Gastroesophageal sphincter (tissue), 4 donors: ENCODE measurements around the gene MRPL14. TPM values are rescaled to one million over a fixed set of nuclear protein-coding genes. Genes with fewer than 3 reads are reported as not detected.

Experiments used
- ATAC-seq: fragments of 150-250 bp; one replicate; pipeline ENCODE4 v1.9.1; 2016; ENCODE audit warnings: mild to moderate bottlenecking, moderate library complexity
- H3K27ac ChIP-seq, 4 donors: fragments of 200-600 bp; sonication (generic) in 3 of 4; 1 replicate in 3 of 4; 2 replicates in 1 of 4; pipeline ENCODE4 v1.5.1; 2016 to 2019
- H3K27me3 ChIP-seq: fragments of 200-600 bp; sonication (generic); one replicate; pipeline ENCODE4 v1.5.1; 2019
- H3K36me3 ChIP-seq, 2 donors: fragments of 200-600 bp; sonication (generic); one replicate each; pipeline ENCODE4 v1.5.1; 2019; ENCODE audit warnings: control low read depth in 1 of 2
- H3K4me1 ChIP-seq, 3 donors: fragments of 200-600 bp; sonication (generic); 1 replicate in 2 of 3; 2 replicates in 1 of 3; pipeline ENCODE4 v1.5.1; 2016 to 2019; ENCODE audit warnings: control low read depth in 2 of 3
- H3K4me3 ChIP-seq, 2 donors: fragments of 200-600 bp; sonication (generic); one replicate each; pipeline ENCODE4 v1.5.1; 2019; ENCODE audit warnings: mild to moderate bottlenecking in 1 of 2, moderate library complexity in 1 of 2
- H3K9me3 ChIP-seq, 3 donors: fragments of 200-600 bp; sonication (generic); one replicate each; pipeline ENCODE4 v1.5.1; 2017 to 2019; ENCODE audit warnings: control low read depth in 2 of 3
- EP300 ChIP-seq: sonication (generic); formaldehyde crosslinking; IDR thresholded peaks from one replicate; pipeline ENCODE4 v1.6.1; 2017; ENCODE audit warnings: antibody characterized with exemption, mild to moderate bottlenecking
- POLR2A ChIP-seq, 2 donors: fragments of 450-650 bp; IDR thresholded peaks; one replicate each; pipeline ENCODE4 v1.6.1; 2017; ENCODE audit warnings: antibody characterized with exemption in 2 of 2, mild to moderate bottlenecking in 2 of 2, moderate library complexity in 1 of 2
- POLR2AphosphoS5 ChIP-seq: sonication (generic); formaldehyde crosslinking; IDR thresholded peaks from one replicate; pipeline ENCODE4 v1.6.1; 2017; ENCODE audit warnings: antibody characterized with exemption
- WGBS, 2 donors: methylation state at CpG; one replicate each; pipeline ENCODE4 v1.1.5; 2018; ENCODE audit warnings: low coverage in 1 of 2; 5-methylcytosine and 5-hydroxymethylcytosine counted together
- total RNA-seq, 4 donors: library from RNA; depleted of rRNA; stranded (reverse); fragments of >200 nt; gene quantifications; one replicate each; pipeline ENCODE4 v1.1.0, GENCODE V29; 2016
- TF ChIP-seq, protein P1 (sequence below), 4 experiments: fragments of 200-600 bp in 2 of 4; fragments of 450-650 bp in 2 of 4; sonication (generic) in 1 of 4; IDR thresholded peaks; one replicate each; pipeline ENCODE4 v1.5.1; 2017 to 2019; ENCODE audit warnings: antibody characterized with exemption in 4 of 4, mild to moderate bottlenecking in 2 of 4, moderate library complexity in 2 of 4

Gene MRPL14
- total RNA-seq, 4 donors from 2014 or later = 31.6 to 40.5 (median 35.8) TPM

DNA sequence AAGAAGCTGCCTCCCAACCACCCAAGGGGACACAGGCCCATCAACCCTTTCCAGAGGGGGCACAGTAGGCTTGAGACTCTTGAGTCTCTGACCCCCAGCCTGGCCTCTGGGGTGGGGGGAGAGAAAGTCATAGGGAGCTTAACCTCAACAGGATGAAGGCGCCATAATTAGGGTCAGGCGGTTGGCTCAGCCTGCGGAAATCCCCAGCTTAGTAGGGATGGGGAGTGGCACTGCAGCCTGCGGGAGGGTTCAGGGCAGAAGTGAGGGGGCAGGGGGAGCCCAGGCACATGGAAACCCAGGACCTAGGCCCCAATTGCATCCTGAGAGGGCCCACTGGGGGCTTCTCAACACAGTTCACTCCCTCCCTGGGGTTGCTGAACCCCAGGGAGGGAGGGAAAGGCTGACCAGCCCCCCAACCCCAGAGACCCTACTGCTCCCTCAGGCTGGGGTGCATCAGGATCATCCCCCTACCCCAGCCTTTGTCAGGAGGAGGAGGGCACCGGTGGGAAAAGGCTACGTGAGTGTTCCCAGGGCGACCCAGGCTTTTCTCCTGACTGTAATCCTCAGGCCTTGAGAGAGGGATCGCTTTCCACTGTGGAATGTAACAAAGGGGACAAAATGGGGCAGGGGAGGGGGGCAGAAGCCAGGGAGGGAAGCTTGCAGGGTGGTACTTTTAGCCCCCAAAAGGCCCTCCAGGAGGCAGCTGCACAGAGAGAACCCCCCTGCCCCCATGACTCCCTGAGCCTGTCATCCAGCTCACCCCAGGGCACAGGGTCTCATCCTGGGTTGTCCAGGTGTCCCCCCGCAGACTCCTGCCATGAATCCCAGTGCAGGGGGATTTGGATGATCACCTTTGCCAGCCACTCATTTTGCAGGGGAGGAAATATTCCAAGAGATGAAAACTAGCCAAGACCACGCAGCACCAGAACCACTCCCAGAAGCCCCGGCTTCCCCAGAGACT, 46.4 kb downstream of the MRPL14 start:
- peaks cover 0 to 25% (median 8%) of the 10 kb centered on the region in 3 donors for H3K4me1 ChIP-seq
- no peaks in the 10 kb centered on the region for H3K9me3 ChIP-seq
- H3K4me3 ChIP-seq = no peak overlapping the region
- 92% methylated on average over 2 of the region's 11 CpGs; no CpG with 5 or more reads in 1 of the 2 donors for WGBS, 2 donors
- no peaks in the 10 kb centered on the region for H3K27me3 ChIP-seq
- ATAC-seq = no peak
- no peak for TF ChIP-seq POLR2A (IDR thresholded peaks at IDR 0.05)
- TF ChIP-seq, protein P1, sequence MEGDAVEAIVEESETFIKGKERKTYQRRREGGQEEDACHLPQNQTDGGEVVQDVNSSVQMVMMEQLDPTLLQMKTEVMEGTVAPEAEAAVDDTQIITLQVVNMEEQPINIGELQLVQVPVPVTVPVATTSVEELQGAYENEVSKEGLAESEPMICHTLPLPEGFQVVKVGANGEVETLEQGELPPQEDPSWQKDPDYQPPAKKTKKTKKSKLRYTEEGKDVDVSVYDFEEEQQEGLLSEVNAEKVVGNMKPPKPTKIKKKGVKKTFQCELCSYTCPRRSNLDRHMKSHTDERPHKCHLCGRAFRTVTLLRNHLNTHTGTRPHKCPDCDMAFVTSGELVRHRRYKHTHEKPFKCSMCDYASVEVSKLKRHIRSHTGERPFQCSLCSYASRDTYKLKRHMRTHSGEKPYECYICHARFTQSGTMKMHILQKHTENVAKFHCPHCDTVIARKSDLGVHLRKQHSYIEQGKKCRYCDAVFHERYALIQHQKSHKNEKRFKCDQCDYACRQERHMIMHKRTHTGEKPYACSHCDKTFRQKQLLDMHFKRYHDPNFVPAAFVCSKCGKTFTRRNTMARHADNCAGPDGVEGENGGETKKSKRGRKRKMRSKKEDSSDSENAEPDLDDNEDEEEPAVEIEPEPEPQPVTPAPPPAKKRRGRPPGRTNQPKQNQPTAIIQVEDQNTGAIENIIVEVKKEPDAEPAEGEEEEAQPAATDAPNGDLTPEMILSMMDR (IDR thresholded peaks at IDR 0.05) = no peak
- H3K36me3 ChIP-seq = no peaks in the 10 kb centered on the region
- no peak overlapping the region for H3K27ac ChIP-seq

DNA sequence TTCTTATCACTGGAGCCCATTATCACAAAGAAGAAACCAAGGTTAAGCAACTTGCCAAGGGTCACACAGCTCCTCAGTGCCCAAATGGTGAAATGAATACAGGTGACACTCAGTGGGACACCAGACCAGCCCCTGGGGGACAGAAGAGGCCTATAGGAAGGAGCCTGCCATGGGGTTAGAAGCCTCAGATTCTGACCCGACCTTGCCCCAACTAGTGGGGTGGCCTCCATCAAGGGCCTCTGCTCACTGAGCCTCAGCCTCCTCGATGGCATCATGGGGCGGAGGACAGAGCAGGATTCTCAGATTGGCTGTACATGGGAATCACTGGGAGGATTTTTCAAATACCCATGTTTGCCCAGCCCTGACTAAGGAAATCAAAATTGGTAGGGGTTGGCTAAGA, 47.6 kb downstream of the MRPL14 start:
- H3K4me1 ChIP-seq = peaks cover 0 to 37% (median 16%) of the 10 kb centered on the region in 3 donors
- no peak overlapping the region for H3K4me3 ChIP-seq
- H3K9me3 ChIP-seq = no peaks in the 10 kb centered on the region
- no peak overlapping the region for H3K27ac ChIP-seq
- no peaks in the 10 kb centered on the region for H3K27me3 ChIP-seq
- ATAC-seq = no peak
- 92% methylated on average over 2 of the region's 3 CpGs; no CpG with 5 or more reads in 1 of the 2 donors for WGBS, 2 donors
- TF ChIP-seq POLR2AphosphoS5 (no peak), EP300 (no peak), POLR2A (IDR thresholded peaks at IDR 0.05) (no peak)
- TF ChIP-seq, protein P1 (IDR thresholded peaks at IDR 0.05) = no peak
- H3K36me3 ChIP-seq = no peaks in the 10 kb centered on the region

DNA sequence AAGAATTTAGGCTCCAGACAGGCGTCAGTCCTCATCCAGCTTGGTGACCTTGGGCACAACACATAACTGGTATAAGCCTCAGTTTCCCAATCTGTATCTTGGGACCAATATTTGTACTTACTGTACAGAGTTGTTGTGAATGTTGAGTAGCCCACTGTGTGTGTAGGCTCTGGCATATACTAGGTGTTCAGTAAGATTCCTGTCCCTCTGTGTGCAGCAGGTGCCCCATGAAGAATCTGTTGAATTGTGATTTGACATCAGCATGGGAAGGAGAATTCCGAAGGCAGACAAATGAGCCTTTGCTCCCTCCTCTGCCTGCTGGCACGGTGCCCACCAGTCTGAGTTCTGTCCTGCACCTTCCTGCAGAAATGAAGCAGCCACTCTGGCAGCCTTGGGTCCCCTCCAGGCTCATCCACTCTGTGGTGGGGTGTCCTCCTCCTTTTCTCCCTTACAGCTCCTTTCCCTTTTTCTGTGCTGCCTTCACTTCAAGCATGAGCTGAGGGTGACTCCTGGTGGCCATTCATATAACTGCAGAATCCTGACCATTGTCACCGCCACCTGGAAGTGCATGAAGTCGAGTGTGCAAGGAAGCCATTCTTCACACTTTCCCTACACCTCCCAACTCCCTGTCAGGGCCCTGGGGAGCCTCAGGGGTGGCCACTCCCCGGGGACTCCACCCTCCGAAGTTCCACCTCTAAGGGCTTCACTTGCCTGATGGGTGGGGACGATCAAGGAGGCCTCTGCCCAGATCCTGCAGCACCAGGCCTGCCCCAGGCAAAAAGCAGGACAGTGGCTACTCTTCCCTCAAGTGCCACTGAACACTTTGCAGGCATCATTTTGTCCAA, 48.2 kb downstream of the MRPL14 start:
- Histone ChIP-seq H3K36me3 (no peaks in the 10 kb centered on the region), H3K27me3 (no peaks in the 10 kb centered on the region), H3K4me3 (no peak overlapping the region), H3K9me3 (no peaks in the 10 kb centered on the region), H3K27ac (no peak overlapping the region), H3K4me1 (peaks cover 0 to 43% (median 22%) of the 10 kb centered on the region in 3 donors)
- TF ChIP-seq EP300 = no peak
- TF ChIP-seq, protein P1 (IDR thresholded peaks at IDR 0.05) = peak in 3 of 4 experiments; percentile 96 to 98 (median 98)
- TF ChIP-seq POLR2AphosphoS5 = peak; percentile 20
- 23 to 25% methylated on average over 3 to 4 of the region's 8 CpGs for WGBS, 2 donors
- ATAC-seq = peak; percentile 54

DNA sequence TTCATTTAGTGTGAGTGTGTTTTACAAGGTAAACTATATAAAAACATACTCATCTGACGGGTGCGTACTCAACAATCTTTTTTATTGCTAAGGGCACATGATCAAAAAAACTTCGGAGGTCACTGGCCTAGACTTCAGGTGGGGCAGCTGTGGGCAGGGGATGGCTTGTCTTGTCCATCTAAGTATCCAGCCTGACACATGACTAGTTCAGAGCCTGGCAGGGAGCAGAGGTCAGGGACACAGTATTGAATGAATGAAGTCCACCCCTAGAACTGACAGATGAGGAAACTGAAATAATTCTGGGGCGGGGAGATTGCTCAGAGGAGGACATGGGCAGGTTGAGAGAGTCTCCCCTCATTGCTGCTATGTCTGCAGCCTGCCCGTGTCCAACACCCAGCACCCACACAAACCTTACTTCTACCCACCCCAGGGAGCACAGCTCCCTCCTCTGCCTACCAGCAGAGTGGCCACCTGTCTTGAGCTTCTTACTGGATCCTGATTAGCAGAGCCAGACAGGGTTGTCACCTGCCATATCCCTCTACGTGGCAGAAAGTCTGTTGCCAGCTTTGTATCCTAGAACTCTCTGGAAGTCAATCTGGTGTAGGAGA, 48.9 kb downstream of the MRPL14 start:
- ATAC-seq = no peak
- TF ChIP-seq POLR2AphosphoS5 (no peak), EP300 (no peak), POLR2A (IDR thresholded peaks at IDR 0.05) (no peak)
- TF ChIP-seq, protein P1 (IDR thresholded peaks at IDR 0.05) = no peak
- Histone ChIP-seq H3K9me3 (no peaks in the 10 kb centered on the region), H3K4me1 (peaks cover 0 to 50% (median 29%) of the 10 kb centered on the region in 3 donors), H3K27ac (no peak overlapping the region), H3K36me3 (no peaks in the 10 kb centered on the region), H3K4me3 (no peak overlapping the region), H3K27me3 (no peaks in the 10 kb centered on the region)
- WGBS, 2 donors = 94% methylated on average over 5 of the region's 6 CpGs; no CpG with 5 or more reads in 1 of the 2 donors
